Stimulated activated CD8-positive, alpha-beta memory T cell treated with anti-CD3 and anti-CD28 coated beads, Interleukin-4, amount 100 ng/mL, for 24 hours (primary cell): Measurements from ENCODE around the gene KCNS3.
"Not testable (repeated sequence)": the region's sequence is repeated elsewhere in the genome, so short reads cannot be mapped to it uniquely, and the experiment has no call there.

Source experiments
- DNase-seq: peaks from one replicate; pipeline ENCODE4 v3.0.0-alpha.2; 2020; ENCODE audit warnings: low read depth

Gene KCNS3

DNA sequence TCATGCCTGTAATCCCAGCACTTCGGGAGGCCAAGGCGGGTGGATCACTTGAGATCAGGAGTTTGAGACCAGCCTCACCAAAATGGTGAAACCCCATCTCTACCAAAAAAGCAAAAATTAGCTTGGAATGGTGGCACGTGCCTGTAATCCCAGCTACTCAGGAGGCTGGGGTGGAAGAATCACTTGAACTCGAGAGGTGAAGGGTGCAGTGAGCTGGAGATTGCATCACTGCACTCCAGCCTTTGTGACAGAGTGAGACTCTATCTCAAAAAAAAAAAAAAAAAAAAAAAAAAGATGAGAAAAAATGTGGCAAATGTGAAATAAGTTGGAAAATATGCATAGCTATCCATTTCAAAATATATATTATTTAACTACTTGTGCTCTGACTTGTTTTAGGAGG lies 65.0 kb downstream of the KCNS3 start:
- no peak for DNase-seq

- no peak for DNase-seq
These were observed 68.6 kb downstream of the KCNS3 start for GRCh38 chr2:17947113-17947512.

- no peak for DNase-seq
These were observed 71.5 kb downstream of the KCNS3 start for GRCh38 chr2:17950006-17950405.

DNA sequence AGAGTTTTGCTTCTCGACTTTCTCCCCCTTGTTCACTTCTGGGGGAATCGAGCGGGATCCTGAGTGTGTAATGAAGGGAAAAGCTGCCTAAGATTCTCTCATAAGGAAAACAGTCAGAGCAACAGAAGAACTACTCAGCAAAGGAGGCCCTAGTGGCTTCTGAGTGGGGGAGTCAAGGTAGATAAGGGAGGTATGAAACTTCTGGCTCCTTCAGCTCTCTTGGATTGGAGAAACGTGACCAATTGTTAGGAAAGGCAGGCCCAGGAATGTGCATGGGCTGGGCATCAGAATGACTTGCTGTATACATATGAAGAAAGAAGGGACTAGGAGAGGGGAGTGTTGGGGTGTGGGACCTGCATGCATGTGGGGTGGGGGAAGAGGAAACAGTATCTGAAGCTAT lies 73.1 kb downstream of the KCNS3 start:
- DNase-seq, result no peak

GRCh38 chr2:17958466-17959092 lies 80.1 kb downstream of the KCNS3 start:
- DNase-seq, result no peak

GRCh38 chr2:17959356-17959755 lies 80.9 kb downstream of the KCNS3 start:
- DNase-seq, result no peak

DNA sequence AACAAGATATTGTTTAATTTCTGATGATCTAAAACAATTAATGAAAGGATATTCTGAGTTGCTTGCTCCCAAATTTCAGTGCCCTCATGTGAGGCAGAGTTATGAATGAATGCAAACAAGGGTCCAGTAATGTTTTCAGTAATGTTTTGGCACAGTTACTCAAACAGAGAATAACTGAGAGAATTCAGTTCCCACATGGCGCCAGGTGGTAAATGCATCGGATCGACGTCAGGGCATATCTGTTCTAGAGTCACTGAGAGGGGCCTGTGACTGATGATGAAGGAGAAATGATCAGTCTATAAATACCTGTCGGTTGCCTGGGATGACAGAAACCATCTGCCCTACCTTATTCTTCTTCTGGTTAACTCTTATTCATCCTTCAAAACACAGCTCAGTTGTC lies 81.4 kb downstream of the KCNS3 start:
- no peak for DNase-seq

DNA sequence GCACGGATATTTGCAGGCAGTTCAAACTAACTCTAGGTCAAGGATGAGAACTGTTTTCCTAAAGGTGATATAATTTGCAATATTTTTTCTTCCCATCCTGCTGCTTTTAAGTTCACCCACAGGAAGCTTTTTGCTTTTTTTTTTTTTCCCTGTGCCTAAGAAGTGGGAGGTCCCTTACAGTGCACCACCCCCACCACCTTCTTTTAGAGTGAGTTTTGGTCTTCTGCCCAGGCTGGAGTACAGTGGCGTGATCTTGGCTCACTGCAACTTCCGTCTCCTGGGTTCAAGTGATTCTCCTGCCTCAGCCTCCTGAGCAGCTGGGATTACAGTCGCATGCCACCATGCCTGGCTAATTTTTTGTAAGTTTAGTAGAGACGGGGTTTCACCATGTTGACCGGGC lies 82.5 kb downstream of the KCNS3 start:
- DNase-seq, result no peak

- DNase-seq, result no peak
These were observed 83.3 kb downstream of the KCNS3 start for GRCh38 chr2:17961789-17962188.

- DNase-seq, result no peak
These were observed 84.4 kb downstream of the KCNS3 start for GRCh38 chr2:17962876-17963275.

DNA sequence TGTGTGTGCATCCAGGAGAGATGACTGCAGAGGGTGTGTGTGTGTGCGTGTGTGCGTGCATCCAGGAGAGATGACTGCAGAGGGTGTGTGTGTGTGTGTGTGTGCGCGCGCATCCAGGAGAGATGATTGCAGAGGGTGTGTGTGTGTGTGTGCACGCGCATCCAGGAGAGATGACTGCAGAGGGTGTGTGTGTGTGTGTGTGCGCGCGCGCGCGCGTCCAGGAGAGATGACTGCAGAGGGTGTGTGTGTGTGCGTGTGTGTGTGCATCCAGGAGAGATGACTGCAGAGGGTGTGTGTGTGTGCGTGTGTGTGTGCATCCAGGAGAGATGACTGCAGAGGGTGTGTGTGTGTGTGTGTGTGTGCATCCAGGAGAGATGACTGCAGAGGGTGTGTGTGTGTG lies 85.1 kb downstream of the KCNS3 start:
- DNase-seq, result not testable (repeated sequence)

GRCh38 chr2:17965196-17965595 lies 86.7 kb downstream of the KCNS3 start:
- DNase-seq, result no peak

DNA sequence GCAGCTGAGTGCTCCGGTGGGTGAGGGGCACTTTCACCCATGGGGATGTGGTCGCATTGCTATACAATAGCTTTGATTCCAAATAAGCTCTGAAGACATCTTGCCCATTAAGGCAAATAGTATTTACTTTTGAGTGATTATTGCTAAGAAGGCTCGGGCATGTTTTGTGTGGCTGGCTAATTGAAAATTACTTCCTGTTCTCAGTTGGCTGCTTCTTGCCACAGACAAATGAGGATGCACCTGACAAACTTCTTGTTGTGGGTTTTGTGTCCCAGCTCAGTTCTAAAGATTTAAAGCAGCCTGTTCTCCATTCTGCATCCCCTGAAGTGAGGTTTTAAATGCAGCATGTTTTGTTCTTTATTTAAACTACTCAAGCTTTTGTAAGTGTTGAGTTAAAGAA lies 88.3 kb downstream of the KCNS3 start:
- DNase-seq, result no peak

GRCh38 chr2:17969661-17970060 lies 91.2 kb downstream of the KCNS3 start:
- no peak for DNase-seq

- no peak for DNase-seq
These were observed 93.2 kb downstream of the KCNS3 start for GRCh38 chr2:17971531-17972125.

- no peak for DNase-seq
These were observed 94.5 kb downstream of the KCNS3 start for GRCh38 chr2:17972991-17973390.

DNA sequence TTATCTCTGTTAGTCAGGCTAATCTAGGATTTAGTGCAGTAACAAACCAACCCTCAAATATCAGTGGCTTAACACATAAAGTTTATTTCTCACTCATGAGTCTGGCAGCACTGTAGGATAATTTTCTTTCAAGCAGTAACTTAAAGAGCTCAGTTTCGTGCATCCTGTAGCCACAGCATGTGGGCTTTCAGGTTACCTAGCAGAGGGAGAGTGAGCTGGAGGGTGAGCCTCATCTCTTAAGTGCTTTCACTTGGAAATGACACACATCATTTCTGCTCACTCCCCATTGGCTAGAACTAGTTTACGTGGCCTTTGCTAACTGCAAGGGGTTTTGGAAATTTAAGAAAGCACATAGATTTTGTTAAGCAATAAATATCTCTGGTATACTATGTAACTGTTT lies 96.9 kb downstream of the KCNS3 start:
- no peak for DNase-seq

DNA sequence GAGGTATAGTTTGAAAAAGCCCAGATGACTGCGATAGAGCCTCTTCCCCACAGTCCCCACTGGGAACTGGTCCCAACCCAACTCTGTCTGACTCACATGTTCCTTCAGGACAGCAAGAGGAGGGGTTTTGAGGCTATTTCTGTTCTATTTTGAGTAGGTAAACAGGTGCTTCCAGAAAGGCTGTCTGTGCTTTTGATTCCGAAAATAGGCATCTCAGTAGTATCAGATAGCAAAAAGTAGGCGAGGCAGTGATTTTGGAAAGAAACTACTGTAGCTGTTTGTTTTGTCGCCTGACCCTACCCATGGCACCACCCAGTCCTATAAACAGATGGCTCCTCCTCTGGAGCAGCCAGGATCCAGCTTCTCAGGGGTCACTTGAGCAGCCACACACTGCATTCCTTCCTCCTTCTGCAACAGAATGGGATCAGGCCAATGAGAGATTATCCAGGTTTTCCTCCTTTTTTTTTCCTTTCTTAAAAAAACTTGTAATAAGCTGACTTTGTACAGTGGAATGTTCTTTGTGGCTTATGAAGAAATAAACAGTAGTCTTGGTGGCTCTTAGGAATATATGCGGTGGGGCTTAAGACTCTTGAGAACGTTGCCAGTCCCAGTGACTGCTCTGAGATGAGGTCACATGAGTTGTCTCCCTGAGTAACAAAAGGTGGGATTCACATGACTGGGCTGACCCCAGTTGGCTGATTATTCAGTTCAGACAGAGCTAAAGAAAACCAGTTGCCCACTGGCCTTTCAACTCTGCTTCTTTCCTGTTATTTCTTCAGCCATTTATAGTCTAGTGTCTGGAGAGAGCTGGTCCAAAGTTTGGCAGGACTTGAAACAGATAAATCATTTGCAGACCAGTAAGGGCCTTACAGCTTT lies 98.6 kb downstream of the KCNS3 start:
- no peak for DNase-seq

DNA sequence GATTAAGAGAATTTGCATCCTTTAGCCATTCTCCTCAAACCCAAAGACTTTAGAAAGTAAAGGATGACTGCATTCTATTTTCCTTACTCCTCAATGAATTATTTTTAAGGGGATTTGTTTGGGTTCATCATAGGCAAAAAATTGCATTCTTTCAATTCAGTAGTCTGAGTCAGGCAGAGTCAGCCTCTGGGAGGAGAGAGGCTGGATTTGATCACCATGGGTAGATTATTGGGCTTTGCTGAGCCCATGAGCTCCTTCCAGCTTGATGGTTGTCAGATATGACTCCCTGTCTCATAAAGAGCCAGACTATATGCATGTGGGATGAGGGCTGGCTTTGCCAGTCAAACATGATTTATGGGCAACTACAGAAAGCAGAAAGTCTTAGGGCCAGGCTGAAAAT lies 101.2 kb downstream of the KCNS3 start:
- DNase-seq, result no peak

DNA sequence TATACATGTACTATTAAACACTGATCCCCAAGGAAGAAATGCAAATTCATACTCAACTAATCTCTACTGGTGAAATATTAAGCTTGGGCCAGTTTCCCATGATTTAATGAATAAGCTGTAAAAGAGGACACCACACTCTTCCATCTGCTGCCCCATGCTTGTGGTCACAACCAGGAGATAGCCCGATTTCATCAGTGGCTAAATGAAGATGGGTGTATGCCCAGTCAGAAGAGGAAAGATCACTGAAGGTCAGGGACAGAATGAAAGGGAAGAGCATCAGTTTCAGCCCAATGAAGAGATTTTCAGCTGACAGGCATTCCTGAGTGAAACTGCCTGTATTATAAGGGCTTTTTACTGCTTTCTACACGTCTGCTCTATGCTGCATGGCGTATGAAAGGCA lies 103.5 kb downstream of the KCNS3 start:
- DNase-seq, result no peak
